ENCODE results near the gene CDKL1.
"Not testable (repeated sequence)": the region's sequence is repeated elsewhere in the genome, so short reads cannot be mapped to it uniquely, and the experiment has no call there.

The CDKL1 gene

DNA sequence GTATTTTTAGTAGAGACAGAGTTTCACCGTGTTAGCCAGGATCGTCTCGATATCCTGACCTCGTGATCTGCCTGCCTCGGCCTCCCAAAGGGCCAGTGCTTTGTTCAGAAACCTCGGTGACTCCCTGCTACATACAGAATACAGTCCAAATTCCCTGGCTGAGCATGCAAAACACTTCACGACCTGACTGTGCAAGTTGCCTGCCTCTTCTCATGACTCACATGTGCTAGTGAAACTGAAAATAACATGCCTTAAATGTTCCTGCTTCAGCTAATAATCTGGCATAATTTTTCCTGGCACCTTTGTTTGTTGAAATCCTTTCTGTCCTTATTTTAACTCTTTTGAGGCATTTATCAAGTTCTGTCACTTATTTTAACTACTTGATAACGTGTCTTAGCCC is 76.4 kb downstream of the CDKL1 start:
- peak; percentile 82 for DNase-seq

DNA sequence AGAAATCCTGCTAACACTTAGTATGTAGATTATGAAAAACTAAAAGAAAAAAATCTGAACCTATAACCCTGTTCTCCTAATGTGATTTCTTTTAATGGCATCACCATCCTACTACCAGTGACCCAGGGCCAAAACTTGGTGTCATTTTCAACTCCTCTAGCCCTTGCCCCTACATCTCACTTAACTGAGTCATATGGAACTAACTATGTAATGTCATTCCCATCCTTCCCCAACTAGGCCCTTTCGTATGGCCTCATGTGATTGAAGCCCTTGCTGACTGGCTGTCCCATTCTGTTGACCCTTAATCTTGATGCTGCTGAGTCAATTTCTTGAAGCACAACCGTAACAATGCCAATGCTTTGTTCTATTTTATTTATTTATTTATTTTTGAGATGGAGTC is 77.0 kb downstream of the CDKL1 start:
- peak; percentile 73 for DNase-seq

DNA sequence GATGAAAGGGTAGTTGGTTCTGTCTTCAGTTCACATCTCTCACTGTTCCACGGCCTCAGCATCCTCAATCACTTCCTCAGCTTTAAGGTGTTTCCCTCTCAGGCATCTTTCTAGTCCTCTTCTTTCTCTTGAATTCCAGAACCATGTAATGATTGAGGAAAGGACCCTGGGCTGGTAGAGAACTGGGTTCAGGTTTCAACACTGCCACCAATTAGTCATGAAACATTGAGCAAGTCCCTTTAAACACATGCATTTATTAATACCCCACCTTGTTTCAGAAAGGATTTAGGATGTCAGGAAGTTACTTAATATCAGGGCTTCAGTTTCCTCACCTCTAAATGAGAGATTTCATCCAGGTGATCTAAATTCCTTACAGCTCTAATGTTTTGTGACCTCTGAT is 77.4 kb downstream of the CDKL1 start:
- DNase-seq = peak; percentile 45

DNA sequence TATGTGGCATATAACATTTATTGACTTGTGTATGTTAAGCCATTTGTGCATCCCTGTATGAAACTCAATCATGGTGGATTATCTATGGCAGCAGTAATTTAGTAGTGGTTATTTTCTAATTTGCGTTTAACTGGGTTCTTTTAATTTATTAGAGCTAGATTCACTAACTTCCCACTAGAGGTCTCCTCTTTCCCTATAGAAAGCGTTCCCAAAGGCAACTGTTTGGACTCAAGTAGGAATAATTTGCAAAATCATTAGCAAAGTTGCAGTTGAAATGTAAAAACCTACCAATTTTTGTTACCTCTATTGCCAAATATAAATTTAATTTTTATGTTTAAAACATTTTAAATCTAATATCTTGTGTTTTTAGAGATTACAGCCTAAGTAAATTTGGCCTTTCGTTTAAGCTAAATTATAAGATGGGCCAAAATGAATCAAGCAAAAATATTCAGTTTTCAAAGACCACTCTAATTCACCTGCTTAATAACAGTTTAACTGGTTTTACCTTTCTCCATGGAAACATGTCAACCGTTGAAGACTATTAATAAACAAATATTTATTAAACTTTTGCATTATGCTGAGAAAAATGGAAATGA is 78.6 kb downstream of the CDKL1 start:
- peak; percentile 46 for DNase-seq

DNA sequence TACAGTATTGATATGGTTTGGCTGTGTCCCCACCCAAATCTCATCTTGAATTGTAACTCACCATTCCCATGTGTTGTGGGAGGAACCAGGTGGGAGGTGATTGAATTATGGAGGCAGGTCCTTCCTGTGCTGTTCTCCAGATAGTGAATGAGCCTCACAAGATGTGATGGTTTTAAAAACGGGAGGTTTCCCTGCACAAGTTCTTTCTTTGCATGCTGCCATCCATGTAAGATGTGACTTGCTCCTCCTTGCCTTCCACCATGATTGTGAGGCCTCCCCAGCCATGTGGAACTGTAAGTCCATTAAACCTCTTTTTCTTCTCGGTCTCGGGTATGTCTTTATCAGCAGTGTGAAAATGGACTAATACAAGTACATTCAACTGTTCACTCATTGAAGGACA is 82.6 kb downstream of the CDKL1 start:
- DNase-seq = not testable (repeated sequence)

DNA sequence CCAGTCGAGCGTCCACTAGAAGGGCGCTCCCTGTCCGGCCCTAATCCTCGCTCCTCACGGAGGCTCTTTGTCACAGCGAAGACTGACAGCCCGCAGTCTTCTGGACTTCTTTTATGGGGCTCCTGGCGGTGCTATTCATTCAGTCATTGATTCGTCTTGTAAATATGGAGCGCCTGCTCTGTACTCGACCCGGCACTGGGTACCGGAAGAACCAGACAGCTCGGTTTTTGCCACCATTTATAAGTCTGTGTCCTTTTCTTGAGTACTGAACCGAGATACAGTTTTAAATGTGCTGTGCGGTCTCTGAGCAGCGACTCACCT is 84.0 kb downstream of the CDKL1 start:
- DNase-seq = no peak

DNA sequence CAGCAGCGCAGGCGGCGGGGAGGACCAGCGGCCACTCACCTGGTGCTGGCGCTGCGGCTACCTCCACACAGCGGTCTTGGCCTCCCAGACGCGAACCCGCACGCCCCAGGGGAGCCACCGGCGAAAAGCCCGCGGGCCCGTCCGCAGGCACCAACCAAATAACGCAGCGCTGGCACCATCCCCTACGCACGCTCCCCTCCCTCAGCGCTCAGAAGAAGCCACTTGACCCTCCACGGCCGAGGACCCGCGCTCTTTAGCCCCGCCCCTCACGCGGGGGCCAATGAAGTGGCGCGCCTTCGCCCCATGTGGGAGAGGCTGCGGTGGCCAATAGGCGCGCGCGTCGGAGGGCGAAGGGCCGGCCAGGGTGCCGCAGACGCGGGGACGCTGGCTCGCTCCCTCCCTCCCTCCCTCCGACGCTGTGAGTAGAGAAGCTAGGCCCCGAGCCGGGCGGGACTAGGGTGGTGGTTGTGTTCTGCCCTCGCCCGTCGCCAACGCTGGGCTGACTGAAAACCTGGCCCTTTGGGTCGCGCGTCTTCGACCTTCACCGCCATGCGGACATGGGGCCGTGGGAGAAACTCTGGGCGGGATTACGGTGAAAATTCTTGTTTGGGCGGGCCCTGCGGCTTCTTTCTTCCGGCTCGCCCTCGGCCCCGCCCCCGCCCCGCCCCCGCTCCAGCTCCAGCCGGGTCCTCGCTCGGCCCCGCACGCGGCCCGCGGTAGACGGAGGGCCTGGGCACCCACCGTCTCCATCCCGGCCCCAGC is 84.5 kb downstream of the CDKL1 start, which contains the start of the genes DMAC2L and L2HGDH:
DMAC2L (plus strand) TSS at position 353 of the 762 bp plus-strand sequence. CDS start 9,164 bp downstream, outside the sequence.
L2HGDH (minus strand) TSS at position 258 of the 762 bp plus-strand sequence; CDS start at position 179, 79 bp downstream.
- DNase-seq = peak; percentile 98

DNA sequence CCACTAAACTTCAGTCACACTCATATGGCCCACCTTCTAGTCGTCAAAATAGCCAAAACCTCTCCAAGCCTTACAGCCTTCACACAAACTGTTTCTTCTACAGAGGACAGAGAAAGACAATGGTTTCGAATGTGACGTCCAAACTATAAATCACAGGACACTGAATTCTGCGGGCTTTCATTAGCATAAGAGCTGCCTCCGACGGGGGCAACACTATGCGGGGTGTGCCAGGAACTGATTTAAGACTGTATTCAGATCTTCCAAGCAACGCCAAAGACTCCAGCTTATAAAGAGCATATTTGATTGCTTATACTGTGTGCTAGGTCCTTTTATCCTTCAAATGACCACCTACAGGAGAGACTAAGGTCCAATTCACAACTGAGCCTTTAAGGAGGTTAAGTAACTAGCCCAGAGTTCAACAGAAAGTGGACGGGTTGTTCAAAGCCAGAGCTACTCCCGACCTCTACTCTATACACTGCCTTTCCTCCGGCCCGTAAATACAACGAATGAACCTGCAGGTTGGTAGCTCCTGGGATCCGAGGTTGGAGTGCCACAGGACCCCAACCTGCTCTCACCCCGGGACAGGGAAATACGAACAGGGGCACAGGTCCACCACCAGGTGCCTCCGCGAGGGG is 85.2 kb downstream of the CDKL1 start:
- peak; percentile 24 for DNase-seq

DNA sequence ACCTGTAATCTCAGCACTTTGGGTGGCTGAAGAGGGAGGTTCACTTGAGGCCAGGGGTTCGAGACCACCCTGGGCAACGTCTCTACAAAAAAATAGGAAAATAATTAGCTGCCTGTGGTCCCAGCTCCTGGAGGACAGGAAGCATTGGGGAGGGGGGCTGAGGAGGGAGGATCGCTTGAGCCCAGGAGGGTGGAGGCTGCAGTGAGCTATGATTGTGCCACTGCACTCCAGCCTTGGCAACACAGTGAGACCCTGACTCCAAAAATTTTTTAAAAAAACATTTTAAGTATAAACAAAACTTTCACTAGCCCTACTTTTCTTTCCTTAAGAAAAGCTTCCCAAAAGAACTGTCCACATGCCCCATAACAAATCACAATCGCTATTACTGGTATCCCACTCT is 86.2 kb downstream of the CDKL1 start:
- DNase-seq = no peak

DNA sequence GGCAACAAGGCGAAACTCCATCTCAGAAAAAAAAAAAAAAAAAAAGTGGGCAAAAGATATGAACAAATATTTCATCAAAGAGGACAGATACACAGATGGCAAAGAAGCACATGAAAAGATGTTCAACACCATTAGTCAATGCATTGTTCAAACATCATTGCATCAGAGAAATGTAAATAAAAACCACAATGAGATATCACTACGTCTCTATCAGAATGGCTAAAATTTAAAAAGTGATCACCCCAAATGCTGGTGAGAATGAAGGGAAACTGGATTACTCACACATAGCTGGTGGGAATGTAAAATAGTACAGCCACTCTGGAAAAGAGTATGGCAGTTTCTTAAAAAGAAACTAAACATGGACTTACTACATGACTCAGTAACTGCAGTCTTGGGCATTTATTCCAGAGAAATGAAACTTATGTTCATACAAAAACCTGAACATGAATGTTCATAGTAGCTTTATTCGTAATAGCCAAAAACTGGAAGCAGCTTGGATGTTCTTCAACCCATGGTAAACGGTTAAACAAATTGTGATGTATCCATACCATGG is 88.2 kb downstream of the CDKL1 start:
- DNase-seq = peak; percentile 65

DNA sequence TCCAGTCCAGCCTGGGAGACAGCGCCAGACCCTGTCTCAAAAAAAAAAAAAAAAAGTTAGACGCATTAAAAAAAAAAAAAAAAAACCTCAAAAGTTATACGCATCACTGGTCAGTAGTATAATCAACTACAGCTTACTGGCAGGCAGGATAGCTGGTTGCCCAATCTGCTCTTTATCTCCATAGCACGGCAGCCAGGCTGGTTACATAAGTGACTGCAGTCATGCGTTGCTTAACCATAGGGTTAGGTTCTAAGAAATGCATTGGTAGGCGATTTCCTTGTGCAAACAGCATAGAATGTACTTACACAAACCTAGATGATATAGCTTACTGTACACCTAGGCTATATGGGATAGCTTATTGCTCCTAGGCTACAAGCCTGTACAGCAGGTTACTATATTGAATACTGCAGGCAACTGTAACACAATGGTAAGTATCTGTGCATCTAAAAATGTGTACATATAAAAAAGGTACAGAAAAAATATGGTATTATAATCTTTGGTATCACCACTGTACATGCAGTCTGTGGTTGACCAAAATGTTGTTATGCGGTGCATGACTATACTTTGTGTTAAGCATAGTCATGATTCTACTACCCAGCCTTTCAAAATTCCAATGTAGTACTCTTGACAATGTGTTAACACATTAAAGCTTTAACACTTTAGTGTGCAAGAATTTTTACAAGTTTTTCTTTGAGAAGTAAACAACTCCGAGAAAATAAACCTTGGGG is 92.8 kb downstream of the CDKL1 start:
- peak; percentile 83 for DNase-seq

DNA sequence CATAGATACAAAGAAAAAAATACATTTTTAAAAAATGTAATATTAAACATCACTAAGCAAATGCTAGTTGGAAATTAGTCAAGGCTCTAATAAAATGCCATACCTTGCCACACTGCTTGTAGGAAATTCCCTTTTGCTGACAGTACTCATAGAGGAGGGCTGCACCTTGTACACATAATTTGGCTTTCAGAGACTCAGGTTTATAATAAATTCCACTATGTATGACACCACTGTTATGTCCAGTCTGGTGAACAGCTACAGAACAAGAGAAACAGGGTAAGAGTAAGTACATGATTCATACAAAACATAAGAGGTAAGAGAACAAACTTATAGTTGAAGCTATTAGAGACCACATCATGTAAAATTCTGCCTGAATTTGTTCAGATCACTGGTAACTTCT is 94.8 kb downstream of the CDKL1 start:
- DNase-seq = no peak

DNA sequence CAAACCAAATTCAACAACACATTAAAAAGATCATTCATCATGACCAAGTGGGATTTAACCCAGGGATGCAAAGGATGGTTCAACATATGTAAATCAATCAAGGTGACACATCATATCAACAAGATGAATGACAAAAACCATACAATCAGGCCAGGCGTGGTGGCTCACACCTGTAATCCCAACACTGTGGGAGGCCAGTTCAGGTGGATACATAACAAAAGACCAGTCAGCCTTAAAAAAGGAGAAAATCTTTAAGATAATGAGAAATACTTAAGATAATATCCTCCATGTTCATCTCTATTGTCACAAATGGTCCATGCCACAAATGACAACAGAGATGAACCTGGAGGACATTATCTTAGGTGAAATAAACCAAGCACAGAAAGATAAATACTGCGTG is 97.1 kb downstream of the CDKL1 start:
- DNase-seq = no peak

DNA sequence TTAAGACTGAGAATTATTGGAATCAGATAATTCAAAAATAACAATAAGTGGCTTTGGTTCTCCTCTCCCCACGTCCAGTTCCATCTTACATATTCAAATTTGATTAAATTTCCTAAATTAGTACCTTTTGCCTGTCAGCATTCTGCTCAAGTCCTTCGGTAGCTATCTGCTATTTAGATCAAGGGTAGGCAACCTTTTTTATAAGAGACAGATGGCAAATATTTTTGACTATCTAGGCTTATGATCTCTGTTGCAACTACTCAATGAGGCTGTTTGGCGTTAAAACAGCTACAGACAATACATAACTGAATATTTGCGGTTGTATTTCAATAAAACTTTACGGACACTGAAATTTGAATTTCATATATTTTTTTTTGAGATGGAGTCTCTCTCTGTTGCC is 106.4 kb downstream of the CDKL1 start:
- no peak for DNase-seq

DNA sequence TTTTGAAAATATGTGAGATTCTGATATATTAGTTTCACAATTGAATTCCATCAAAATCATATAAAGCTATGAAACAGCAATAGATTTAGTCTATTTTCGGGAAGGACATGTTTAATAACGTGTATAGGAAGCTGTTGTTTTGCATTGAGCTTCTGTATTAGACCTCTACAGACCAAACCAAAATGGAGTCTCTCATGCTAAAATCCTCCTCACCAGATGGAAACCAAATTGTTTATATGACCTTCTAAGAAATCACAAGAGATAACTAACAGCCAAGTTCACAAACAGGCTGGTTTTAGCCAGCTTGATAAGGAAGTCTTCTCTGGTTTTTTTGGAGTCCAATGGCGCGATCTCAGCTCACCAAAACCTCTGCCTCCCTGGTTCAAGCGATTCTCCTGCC is 108.5 kb downstream of the CDKL1 start:
- DNase-seq = no peak

DNA sequence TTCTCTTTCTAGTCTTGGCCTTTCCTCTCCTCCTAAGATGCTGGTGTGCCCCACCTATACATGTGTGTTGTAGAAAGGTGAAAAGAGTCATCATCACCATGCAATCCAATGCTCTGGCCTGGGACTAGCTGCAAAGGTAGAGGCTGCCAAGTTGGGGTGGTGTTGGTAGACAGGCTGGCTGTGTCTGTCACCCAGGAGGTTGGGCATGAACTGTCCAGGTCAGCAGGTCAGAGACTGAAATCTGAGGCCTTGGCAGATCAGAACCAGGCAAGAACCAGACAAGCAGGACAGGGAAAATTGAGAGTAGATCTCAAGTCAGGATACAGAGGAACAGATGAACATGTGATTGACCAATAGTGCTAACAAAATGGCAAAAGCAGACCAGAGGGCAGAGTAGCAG is 110.8 kb downstream of the CDKL1 start:
- DNase-seq = no peak

Data from suppressor macrophage treated with lipopolysaccharide for 4 hours (primary cell).